Panc1 (cell line): ENCODE measurements around the gene TNFRSF11A. TPM values are rescaled to one million over a fixed set of nuclear protein-coding genes. Genes with fewer than 3 reads are reported as not detected.

Experiments used
- ATAC-seq: fragments of 200-7000 bp; cut with Tn5 transposase; 2 replicates; pipeline ENCODE4 v1.9.1; 2020; ENCODE audit warnings: mild to moderate bottlenecking, moderate library complexity
- BruUV-seq: library from RNA; stranded (reverse); fragments of 400-500 nt; replicated peaks from 2 replicates; lab custom pipeline; 2021; lab: Mats Ljungman, UMichigan
- CTCF ChIA-PET: fragments of 300-600 bp; sonication (Branson Sonifier 250); formaldehyde crosslinking; loops from one replicate; lab custom pipeline; 2022; ENCODE audit warnings: antibody characterized with exemption; lab: Charles Lee
- POLR2A ChIA-PET: fragments of 300-600 bp; sonication (Branson Sonifier 250); formaldehyde crosslinking; loops from one replicate; lab custom pipeline; 2022; ENCODE audit warnings: antibody characterized with exemption; lab: Charles Lee
- DNase-seq: peaks from one replicate; pipeline ENCODE4 v3.0.0-alpha.2; 2010; ENCODE audit warnings: low read depth, low spot score
- H3K27ac ChIP-seq: 2 replicates; pipeline ENCODE4 v1.5.1; 2011; ENCODE audit warnings: mild to moderate bottlenecking, low read length, inconsistent platforms
- H3K27me3 ChIP-seq: fragments of 200-500 bp; sonication (Bioruptor generic); 2 replicates; pipeline ENCODE4 v1.6.0; 2014; ENCODE audit warnings: low read length, inconsistent platforms; ENCODE audit not compliant: control insufficient read depth, insufficient read depth
- H3K36me3 ChIP-seq: fragments of 200-500 bp; sonication (Bioruptor generic); 2 replicates; pipeline ENCODE4 v1.5.1; 2014; ENCODE audit warnings: inconsistent platforms, mild to moderate bottlenecking, low read length, moderate library complexity; ENCODE audit not compliant: control insufficient read depth, insufficient read depth
- H3K4me1 ChIP-seq: 2 replicates; pipeline ENCODE4 v1.5.1; 2011; ENCODE audit warnings: inconsistent platforms, mild to moderate bottlenecking, low read length, moderate library complexity; ENCODE audit not compliant: control insufficient read depth, insufficient read depth
- H3K4me3 ChIP-seq, 2 experiments: 2 replicates each; pipeline ENCODE4 v1.5.1; 2011 to 2012; ENCODE audit warnings: low read depth in 2 of 2, low read length in 2 of 2, mild to moderate bottlenecking in 2 of 2, inconsistent platforms in 1 of 2, moderate library complexity in 1 of 2
- H3K9me3 ChIP-seq: fragments of 200-500 bp; sonication (Bioruptor generic); 2 replicates; pipeline ENCODE4 v1.5.1; 2014; ENCODE audit warnings: low read depth, mild to moderate bottlenecking, inconsistent platforms, low read length, moderate library complexity; ENCODE audit not compliant: control insufficient read depth, insufficient read depth
- CTCF ChIP-seq: fragments of 450-650 bp; IDR thresholded peaks from 2 replicates; pipeline ENCODE4 v1.5.1; 2017; ENCODE audit warnings: mild to moderate bottlenecking
- POLR2AphosphoS5 ChIP-seq: IDR thresholded peaks from 2 replicates; pipeline ENCODE4 v1.6.1; 2012; ENCODE audit warnings: mild to moderate bottlenecking, low read depth, low read length, moderate library complexity
- REST ChIP-seq, 2 experiments: IDR thresholded peaks; 2 replicates each; pipeline ENCODE4 v1.6.1; 2011 to 2012; ENCODE audit warnings: low read depth in 2 of 2, control low read depth in 1 of 2, low read length in 1 of 2, mild to moderate bottlenecking in 1 of 2, moderate library complexity in 1 of 2; ENCODE audit not compliant: insufficient read depth in 1 of 2
- SIN3A ChIP-seq: IDR thresholded peaks from 2 replicates; pipeline ENCODE4 v1.6.1; 2012; ENCODE audit warnings: low read depth, mild to moderate bottlenecking, low read length, moderate library complexity, borderline replicate concordance; ENCODE audit not compliant: insufficient read depth
- TCF7L2 ChIP-seq: IDR thresholded peaks from 2 replicates; pipeline ENCODE4 v1.6.1; 2011; ENCODE audit warnings: mild to moderate bottlenecking, low read depth, low read length, inconsistent platforms
- in situ Hi-C: cut with HindIII; loops from 2 replicates; pipeline ENCODE4 v1.10.0; 2016; ENCODE audit warnings: low sequenced_read_pairs, low pct_unique_long_range_greater_than_20kb
- intact Hi-C: fragments of 100-400 bp; cut with micrococcal nuclease; formaldehyde crosslinking; loops from one replicate; pipeline ENCODE4 v1.10.0; 2022; ENCODE audit not compliant: unreplicated experiment
- total RNA-seq: library from RNA; stranded (reverse); gene quantifications from one replicate; pipeline ENCODE4 v1.2.1, GENCODE V29; 2021; ENCODE audit not compliant: unreplicated experiment

TNFRSF11A gene
- total RNA-seq, 1 experiment from 2014 or later = 14.1 TPM

- H3K36me3 ChIP-seq = no peaks in the 10 kb centered on the region; the same call in 1 of the 2 replicates
- ChIA-PET CTCF (no interaction called here), POLR2A (no interaction called here)
- no peaks in the 10 kb centered on the region for H3K4me1 ChIP-seq
- BruUV-seq = no TSS peak
- H3K4me3 ChIP-seq = no peak overlapping the region
- no peak for DNase-seq
- in situ Hi-C loops (no loop called here), intact Hi-C loops (no loop called here)
- no peaks in the 10 kb centered on the region for H3K9me3 ChIP-seq
- H3K27me3 ChIP-seq = no peaks in the 10 kb centered on the region
- H3K27ac ChIP-seq = no peak overlapping the region
- TF ChIP-seq TCF7L2 (no peak), REST (IDR thresholded peaks at IDR 0.05; ENCODE audit: insufficient read depth in 1 of 2, low read depth in 2 of 2, low read length in 1 of 2) (no peak), SIN3A (no peak), CTCF (no peak), POLR2AphosphoS5 (no peak)
- ATAC-seq = no peak
Observed at GRCh38 chr18:62284637-62285036, 40.5 kb upstream of the TNFRSF11A start.

- BruUV-seq = no TSS peak
- Histone ChIP-seq H3K36me3 (no peaks in the 10 kb centered on the region; the same call in 1 of the 2 replicates), H3K27me3 (no peaks in the 10 kb centered on the region), H3K4me1 (no peaks in the 10 kb centered on the region), H3K9me3 (no peaks in the 10 kb centered on the region), H3K4me3 (no peak overlapping the region), H3K27ac (no peak overlapping the region)
- intact Hi-C loops = no loop called here
- DNase-seq (no peak), ATAC-seq (no peak)
- in situ Hi-C loops = no loop called here
- TF ChIP-seq POLR2AphosphoS5 (no peak), TCF7L2 (no peak), SIN3A (no peak), CTCF (no peak), REST (IDR thresholded peaks at IDR 0.05; ENCODE audit: insufficient read depth in 1 of 2, low read depth in 2 of 2, low read length in 1 of 2) (no peak)
- POLR2A ChIA-PET = no interaction called here
- CTCF ChIA-PET = no interaction called here
Observed at GRCh38 chr18:62285281-62285680, 39.8 kb upstream of the TNFRSF11A start.
